DMS114 treated with DMSO at 0.1 percent for 48 hours (cell line): Measurements from ENCODE around the gene SEC63.

Experiments used
- DNase-seq: peaks from one replicate; lab custom pipeline; 2025; ENCODE audit not compliant: unreplicated experiment; lab: John Stamatoyannopoulos, UW

Gene SEC63

DNA sequence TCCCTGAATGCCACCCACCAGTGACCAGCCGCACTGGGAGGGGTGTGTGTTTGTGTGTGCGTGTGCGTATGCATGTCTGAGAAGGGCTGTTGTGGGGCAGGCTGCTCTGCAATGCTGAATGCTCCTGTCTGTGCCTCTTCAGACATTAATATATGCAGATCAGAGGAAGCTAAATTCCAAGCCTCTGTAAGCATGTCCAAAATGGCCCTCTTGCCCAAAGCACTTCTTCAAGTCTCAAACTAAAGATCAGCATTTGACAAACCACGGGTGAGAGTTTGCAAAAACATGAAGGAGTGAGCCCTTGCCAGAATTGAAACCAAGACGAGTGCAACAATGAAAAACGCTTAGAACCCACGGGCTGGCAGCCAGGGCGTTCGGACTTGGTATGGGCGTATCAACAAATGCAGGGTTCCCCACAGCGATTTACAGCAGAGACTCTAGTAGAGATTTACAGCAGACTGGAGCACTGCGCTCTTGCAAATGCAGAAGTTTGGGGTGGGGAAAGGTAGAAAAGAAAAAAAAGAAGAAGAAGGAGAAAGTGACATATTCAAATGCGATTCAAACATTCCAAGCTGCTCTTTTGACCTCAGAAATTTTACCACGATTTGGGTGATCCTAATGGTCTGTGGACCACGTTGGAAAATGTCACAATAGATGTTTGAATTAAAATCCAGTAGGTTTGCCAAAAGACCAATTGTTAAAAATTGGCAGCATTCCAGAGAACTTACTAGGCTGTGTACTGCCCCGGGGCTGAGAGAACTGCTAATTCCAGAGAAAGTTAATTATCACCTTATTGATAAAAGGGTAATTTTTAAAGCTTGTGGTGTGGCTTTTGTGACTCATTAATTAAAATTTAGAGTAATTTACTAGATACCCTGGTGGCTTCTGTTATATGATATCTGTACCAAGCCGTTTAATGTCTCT, 137.4 kb downstream of the SEC63 start:
- no peak for DNase-seq

DNA sequence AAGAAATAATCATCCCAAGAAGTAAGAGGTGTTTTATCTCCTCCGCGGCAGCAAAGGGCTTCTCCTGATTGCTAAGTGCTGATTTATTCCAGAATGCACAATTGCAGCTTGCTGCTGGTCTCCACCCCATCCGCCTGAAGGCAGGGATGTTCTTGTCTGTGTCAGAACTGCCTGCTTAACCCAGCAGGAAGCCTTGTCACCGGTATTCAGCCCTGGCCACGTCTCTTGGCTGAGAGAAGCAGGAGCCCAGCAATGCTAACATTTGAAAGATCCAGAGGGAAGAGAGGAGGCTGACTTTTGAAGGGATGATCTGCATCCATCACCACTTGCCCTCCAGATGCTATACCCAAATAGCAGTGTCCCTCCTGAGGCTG, 138.1 kb downstream of the SEC63 start:
- no peak for DNase-seq

DNA sequence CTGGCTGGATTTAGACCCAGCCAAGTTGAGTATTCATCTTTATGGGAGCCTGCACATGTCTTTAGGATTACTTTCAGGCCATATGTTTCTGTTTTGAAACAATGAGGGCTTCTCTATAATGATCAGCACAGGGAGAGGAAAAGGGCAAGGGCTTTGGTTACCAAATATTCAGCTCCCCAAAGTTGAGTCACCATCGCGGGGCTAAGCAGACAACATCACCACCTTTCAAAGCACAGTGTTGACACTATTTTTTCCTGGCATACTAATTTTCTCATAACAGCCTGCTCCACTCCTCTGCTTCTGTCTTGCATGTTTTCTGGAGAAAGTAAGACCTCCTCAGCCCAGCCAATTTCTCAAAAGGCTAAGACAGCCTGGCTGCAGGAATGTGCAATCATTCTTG, 138.8 kb downstream of the SEC63 start:
- no peak for DNase-seq

DNA sequence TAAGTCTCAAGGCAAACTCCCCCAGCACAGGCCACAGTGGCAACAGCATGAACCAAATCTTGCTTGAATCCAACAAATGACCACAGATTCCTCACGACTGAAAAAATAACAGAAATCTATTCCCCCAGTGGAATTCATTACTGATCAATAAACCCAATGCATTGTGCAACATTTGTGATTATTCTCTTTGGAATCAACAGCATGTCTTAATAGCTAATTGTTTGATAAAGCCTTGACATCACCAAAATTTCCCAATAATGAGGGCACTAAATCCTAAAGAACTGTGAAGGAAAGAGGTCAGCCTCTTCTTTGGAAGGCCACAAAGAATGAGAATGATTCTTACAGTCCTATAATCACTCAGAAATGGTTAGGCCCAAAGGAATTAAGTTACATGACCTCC, 139.7 kb downstream of the SEC63 start:
- no peak for DNase-seq

DNA sequence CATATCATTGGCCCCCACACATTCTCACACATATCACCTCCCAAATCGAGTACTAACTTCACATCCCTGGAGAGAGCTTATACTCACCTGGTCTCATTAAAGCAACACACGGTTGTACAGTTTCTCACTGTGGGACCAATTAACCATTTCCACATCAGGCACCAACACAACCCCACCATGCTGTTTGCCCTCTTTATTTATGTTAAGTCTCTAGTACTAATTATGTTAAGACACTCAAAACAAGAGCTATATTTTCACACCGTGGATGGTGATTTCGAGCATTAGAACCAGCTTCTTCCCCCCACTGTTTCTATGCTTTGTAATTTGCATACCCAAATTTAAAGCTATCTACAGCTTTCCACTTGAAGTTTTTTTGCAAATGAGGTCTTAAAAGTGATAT, 140.2 kb downstream of the SEC63 start:
- no peak for DNase-seq
